Sigmoid colon (tissue), 7 donors: Measurements from ENCODE around the gene ZYX. TPM values are rescaled to one million over a fixed set of nuclear protein-coding genes. Genes with fewer than 3 reads are reported as not detected.

Source experiments
- DNase-seq: peaks from one replicate; pipeline ENCODE4 v3.0.0-alpha.2; 2019
- H3K27ac ChIP-seq, 4 donors: fragments of 200-600 bp; sonication (generic); one replicate each; pipeline ENCODE4 v1.5.1; 2016 to 2019; ENCODE audit warnings: mild to moderate bottlenecking in 1 of 4
- H3K27me3 ChIP-seq, 3 donors: fragments of 200-600 bp; sonication (generic); one replicate each; pipeline ENCODE4 v1.5.1; 2019; ENCODE audit warnings: mild to moderate bottlenecking in 1 of 3
- H3K36me3 ChIP-seq, 4 donors: fragments of 200-600 bp; sonication (generic); one replicate each; pipeline ENCODE4 v1.5.1; 2016 to 2019
- H3K4me1 ChIP-seq, 4 donors: fragments of 200-600 bp; sonication (generic); one replicate each; pipeline ENCODE4 v1.5.1; 2017 to 2019
- H3K4me3 ChIP-seq, 4 donors: fragments of 200-600 bp; sonication (generic); one replicate each; pipeline ENCODE4 v1.5.1; 2017 to 2019; ENCODE audit warnings: mild to moderate bottlenecking in 2 of 4, moderate library complexity in 1 of 4
- H3K9me3 ChIP-seq, 4 donors: fragments of 200-600 bp in 3 of 4; sonication (generic) in 3 of 4; one replicate each; pipeline versions ENCODE4 v1.5.1 to v1.6.1; 2013 to 2019
- CTCF ChIP-seq, 4 experiments: fragments of 450-650 bp in 3 of 4; fragments of 200-600 bp in 1 of 4; IDR thresholded peaks; one replicate each; pipeline ENCODE4 v1.5.1; 2016 to 2019; ENCODE audit warnings: antibody characterized with exemption in 4 of 4, mild to moderate bottlenecking in 3 of 4, moderate library complexity in 2 of 4
- EP300 ChIP-seq, 4 donors: sonication (generic); formaldehyde crosslinking; IDR thresholded peaks; one replicate each; pipeline ENCODE4 v1.6.1; 2017; ENCODE audit warnings: antibody characterized with exemption in 4 of 4
- POLR2A ChIP-seq, 2 donors: fragments of 450-650 bp; IDR thresholded peaks; one replicate each; pipeline ENCODE4 v1.6.1; 2016; ENCODE audit warnings: antibody characterized with exemption in 2 of 2, mild to moderate bottlenecking in 2 of 2, moderate library complexity in 2 of 2
- POLR2AphosphoS5 ChIP-seq, 4 donors: sonication (generic); formaldehyde crosslinking; IDR thresholded peaks; one replicate each; pipeline ENCODE4 v1.6.1; 2017; ENCODE audit warnings: antibody characterized with exemption in 4 of 4
- WGBS, 2 donors: extraction: QIAGEN DNeasy Blood & Tissue Kit; methylation state at CpG; one replicate each; pipeline ENCODE4 v1.1.7; 2013; 5-methylcytosine and 5-hydroxymethylcytosine counted together
- intact Hi-C: fragments of 100-400 bp; cut with DNase I; formaldehyde crosslinking; loops from one replicate; pipeline ENCODE4 v1.15.1; 2023
- polyA plus RNA-seq, 3 donors: library from polyadenylated mRNA; stranded (reverse); fragments of 200-250 nt; gene quantifications; one replicate each; pipeline ENCODE4 v1.2.3, GENCODE V29; 2013
- total RNA-seq, 4 donors: library from RNA; depleted of rRNA; stranded (reverse); fragments of >200 nt; gene quantifications; one replicate each; pipeline ENCODE4 v1.1.0, GENCODE V29; 2016
- donor health status: healthy with polysubstance abuse.
- donor health status: Bipolar disorder and iron deficiency.
- donor health status: healthy.

Gene ZYX
- total and polyA plus RNA-seq, 7 donors: 34.4 to 218 (median 82.4) TPM

GRCh38 chr7:143363016-143363937, 17.9 kb upstream of the ZYX start:
- peaks cover 0 to 16% (median 3%) of the 10 kb centered on the region in 3 donors for H3K27me3 ChIP-seq
- intact Hi-C loops: loop anchor here (5.0 kb wide), 1 partner anchor 49 kb away; no protein-coding TSS in a partner anchor
- TF ChIP-seq EP300 (IDR thresholded peaks at IDR 0.05) (no peak), POLR2A (IDR thresholded peaks at IDR 0.05) (no peak), CTCF (IDR thresholded peaks at IDR 0.05) (no peak), POLR2AphosphoS5 (IDR thresholded peaks at IDR 0.05) (no peak)
- peaks cover 0 to 31% (median 23%) of the 10 kb centered on the region in 4 donors for H3K4me1 ChIP-seq
- peak overlapping the region in 3 of 4 donors; percentile 39 to 66 (median 52) for H3K27ac ChIP-seq
- H3K4me3 ChIP-seq: peak overlapping the region; percentile 14 to 86 (median 74)
- DNase-seq: no peak
- 62 to 68% methylated on average over 19 of the region's 19 CpGs for WGBS, 2 donors
- H3K9me3 ChIP-seq: no peaks in the 10 kb centered on the region
- H3K36me3 ChIP-seq: no peaks in the 10 kb centered on the region

GRCh38 chr7:143367972-143368371, 13.2 kb upstream of the ZYX start:
- Histone ChIP-seq H3K9me3 (no peaks in the 10 kb centered on the region), H3K27ac (peak overlapping the region in 3 of 4 donors; percentile 42 to 70 (median 46)), H3K4me3 (no peak overlapping the region), H3K4me1 (peaks cover 0 to 27% (median 10%) of the 10 kb centered on the region in 4 donors), H3K27me3 (no peaks in the 10 kb centered on the region), H3K36me3 (no peaks in the 10 kb centered on the region)
- WGBS, 2 donors: 20 to 70% methylated on average over 4 of the region's 4 CpGs
- TF ChIP-seq POLR2A (IDR thresholded peaks at IDR 0.05) (no peak), EP300 (IDR thresholded peaks at IDR 0.05) (peak in 2 of 4 donors; percentile 7 to 38), CTCF (IDR thresholded peaks at IDR 0.05) (no peak), POLR2AphosphoS5 (IDR thresholded peaks at IDR 0.05) (peak in 3 of 4 donors; percentile 45 to 75 (median 70))
- peak; percentile 85 for DNase-seq
- intact Hi-C loops: no loop called here

- Histone ChIP-seq H3K4me3 (no peak overlapping the region), H3K9me3 (no peaks in the 10 kb centered on the region), H3K27ac (peak overlapping the region in 3 of 4 donors; percentile 42 to 70 (median 46)), H3K4me1 (peaks cover 0 to 25% (median 9%) of the 10 kb centered on the region in 4 donors), H3K36me3 (no peaks in the 10 kb centered on the region), H3K27me3 (no peaks in the 10 kb centered on the region)
- no peak for DNase-seq
- intact Hi-C loops: no loop called here
- 19 to 74% methylated on average over 1 of the region's 1 CpG for WGBS, 2 donors
- TF ChIP-seq EP300 (IDR thresholded peaks at IDR 0.05): no peak
- no peak for TF ChIP-seq CTCF (IDR thresholded peaks at IDR 0.05)
- TF ChIP-seq POLR2A (IDR thresholded peaks at IDR 0.05): no peak
- no peak for TF ChIP-seq POLR2AphosphoS5 (IDR thresholded peaks at IDR 0.05)
Measured at GRCh38 chr7:143368387-143368786, 12.8 kb upstream of the ZYX start.

- Histone ChIP-seq H3K4me1 (peaks cover 0 to 25% (median 9%) of the 10 kb centered on the region in 4 donors), H3K27me3 (no peaks in the 10 kb centered on the region), H3K36me3 (no peaks in the 10 kb centered on the region), H3K9me3 (no peaks in the 10 kb centered on the region), H3K27ac (no peak overlapping the region), H3K4me3 (no peak overlapping the region)
- DNase-seq: no peak
- TF ChIP-seq EP300 (IDR thresholded peaks at IDR 0.05) (no peak), POLR2A (IDR thresholded peaks at IDR 0.05) (no peak), CTCF (IDR thresholded peaks at IDR 0.05) (no peak), POLR2AphosphoS5 (IDR thresholded peaks at IDR 0.05) (no peak)
- intact Hi-C loops: no loop called here
- 15 to 68% methylated on average over 12 of the region's 12 CpGs for WGBS, 2 donors
Measured at GRCh38 chr7:143369678-143370651, 11.2 kb upstream of the ZYX start.
